Aorta (tissue), 5 donors: ENCODE results near the gene IL22. TPM values are rescaled to one million over a fixed set of nuclear protein-coding genes. Genes with fewer than 3 reads are reported as not detected.

Source experiments
- ATAC-seq: fragments of 200-7000 bp; cut with Tn5 transposase; one replicate; pipeline ENCODE4 v1.9.1; 2022; ENCODE audit warnings: moderate library complexity; ENCODE audit not compliant: low FRiP score
- DNase-seq, 2 donors: peaks; one replicate each; pipeline ENCODE4 v3.0.0-alpha.2; 2020
- H3K27ac ChIP-seq, 2 donors: one replicate each; pipeline ENCODE4 v1.5.1; 2013; ENCODE audit warnings: low read length in 2 of 2, mild to moderate bottlenecking in 2 of 2, moderate library complexity in 2 of 2, control low read depth in 1 of 2, inconsistent platforms in 1 of 2, low read depth in 1 of 2
- H3K27me3 ChIP-seq, 2 donors: one replicate each; pipeline ENCODE4 v1.6.1; 2013; ENCODE audit warnings: control low read depth in 1 of 2, low read length in 1 of 2, mild to moderate bottlenecking in 1 of 2, moderate library complexity in 1 of 2; ENCODE audit not compliant: insufficient read depth in 2 of 2, control insufficient read depth in 1 of 2
- H3K36me3 ChIP-seq, 2 donors: one replicate each; pipeline ENCODE4 v1.6.1; 2013; ENCODE audit warnings: control low read depth in 1 of 2, low read length in 1 of 2, mild to moderate bottlenecking in 1 of 2; ENCODE audit not compliant: insufficient read depth in 2 of 2, control insufficient read depth in 1 of 2
- H3K4me1 ChIP-seq, 2 donors: one replicate each; pipeline ENCODE4 v1.6.1; 2013; ENCODE audit warnings: low read length in 2 of 2, control low read depth in 1 of 2, mild to moderate bottlenecking in 1 of 2, moderate library complexity in 1 of 2; ENCODE audit not compliant: insufficient read depth in 2 of 2, control insufficient read depth in 1 of 2
- H3K4me3 ChIP-seq, 2 donors: one replicate each; pipeline ENCODE4 v1.5.1; 2013; ENCODE audit warnings: low read length in 2 of 2, control low read depth in 1 of 2, mild to moderate bottlenecking in 1 of 2
- H3K9me3 ChIP-seq: one replicate; pipeline ENCODE4 v1.6.1; 2013; ENCODE audit warnings: mild to moderate bottlenecking, low read length; ENCODE audit not compliant: control insufficient read depth
- WGBS, 2 donors: extraction: QIAGEN DNeasy Blood & Tissue Kit; methylation state at CpG; one replicate each; pipeline ENCODE4 v1.1.7; 2013; 5-methylcytosine and 5-hydroxymethylcytosine counted together
- intact Hi-C, 2 donors: fragments of 100-400 bp; cut with DNase I; formaldehyde crosslinking; loops; one replicate each; pipeline versions ENCODE4 v1.14.2 to v1.15.0; 2022
- polyA plus RNA-seq, 2 donors: library from polyadenylated mRNA; stranded (reverse); fragments of 200-250 nt; gene quantifications; one replicate each; pipeline ENCODE4 v1.2.3, GENCODE V29; 2013
- total RNA-seq, 2 donors: library from RNA; stranded (reverse); fragmentation: NEBNext Ultra II Directional; extraction: Animal tissue kit (Norgen Biotek cat#: 25700); gene quantifications; one replicate each; pipeline ENCODE4 v1.2.1, GENCODE V29; 2021
- donor health status: healthy with polysubstance abuse.
- donor health status: Bipolar disorder and iron deficiency.
- donor health status: DM: no; HTN: no; CAD: no.
- donor health status: DM: no; HTN: no; CAD: no.
- donor health status: DM: yes; HTN: yes; CAD: no.

The IL22 gene
- total and polyA plus RNA-seq, 4 donors, result not detected

DNA sequence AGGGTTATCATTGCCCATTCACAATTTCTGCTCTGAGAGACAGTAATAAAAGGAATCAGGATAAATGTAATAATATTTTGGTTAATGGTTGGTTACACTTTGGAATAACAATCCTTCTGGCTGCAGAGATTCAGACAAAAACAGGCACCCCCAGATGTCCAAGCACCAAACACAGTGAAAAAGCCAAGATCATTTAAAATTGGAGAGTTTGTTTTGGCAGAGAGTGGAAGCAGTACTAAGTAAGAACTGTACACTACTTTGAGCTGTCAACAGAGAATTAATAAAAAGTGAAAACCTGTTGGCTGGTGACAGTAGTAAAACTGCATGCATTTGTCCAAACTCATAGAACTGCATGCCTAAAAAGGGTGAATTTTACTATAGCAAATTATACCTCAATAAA lies 15.6 kb upstream of the IL22 start:
- no peaks in the 10 kb centered on the region for H3K36me3 ChIP-seq
- H3K9me3 ChIP-seq, result no peaks in the 10 kb centered on the region
- intact Hi-C loops, result no loop called here
- H3K27ac ChIP-seq, result no peak overlapping the region
- DNase-seq (no peak), ATAC-seq (no peak)
- no peaks in the 10 kb centered on the region for H3K27me3 ChIP-seq
- H3K4me3 ChIP-seq, result no peak overlapping the region
- no peaks in the 10 kb centered on the region for H3K4me1 ChIP-seq

DNA sequence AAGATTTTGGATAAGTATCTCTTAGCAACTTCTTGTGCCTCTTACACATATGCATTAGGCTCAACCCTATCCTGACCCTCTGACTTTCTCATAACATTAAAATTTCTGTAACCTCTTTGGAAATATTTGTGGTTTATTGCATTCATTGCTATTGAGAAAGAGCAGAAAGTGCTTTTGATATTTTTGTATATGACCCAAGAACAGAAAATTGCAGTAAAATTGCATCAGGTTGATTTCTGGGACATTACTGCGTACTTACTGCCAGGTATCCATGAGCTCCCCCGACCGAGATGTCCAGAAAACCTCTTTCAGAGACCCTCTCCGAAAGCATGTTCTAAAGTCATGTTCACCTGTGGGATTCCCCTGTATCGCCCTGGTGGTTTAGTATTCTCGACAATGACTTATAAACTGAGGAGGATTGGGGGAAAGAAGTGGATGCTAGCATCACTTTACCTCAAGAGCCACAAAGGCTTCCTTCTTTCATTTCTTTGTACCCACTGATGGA lies 14.5 kb upstream of the IL22 start:
- H3K4me3 ChIP-seq, result no peak overlapping the region
- no peaks in the 10 kb centered on the region for H3K9me3 ChIP-seq
- H3K36me3 ChIP-seq, result no peaks in the 10 kb centered on the region
- no peak overlapping the region for H3K27ac ChIP-seq
- H3K27me3 ChIP-seq, result no peaks in the 10 kb centered on the region
- WGBS, 2 donors, result 85 to 89% methylated on average over 6 of the region's 6 CpGs
- DNase-seq (no peak), ATAC-seq (no peak)
- no peaks in the 10 kb centered on the region for H3K4me1 ChIP-seq
- intact Hi-C loops, result no loop called here

DNA sequence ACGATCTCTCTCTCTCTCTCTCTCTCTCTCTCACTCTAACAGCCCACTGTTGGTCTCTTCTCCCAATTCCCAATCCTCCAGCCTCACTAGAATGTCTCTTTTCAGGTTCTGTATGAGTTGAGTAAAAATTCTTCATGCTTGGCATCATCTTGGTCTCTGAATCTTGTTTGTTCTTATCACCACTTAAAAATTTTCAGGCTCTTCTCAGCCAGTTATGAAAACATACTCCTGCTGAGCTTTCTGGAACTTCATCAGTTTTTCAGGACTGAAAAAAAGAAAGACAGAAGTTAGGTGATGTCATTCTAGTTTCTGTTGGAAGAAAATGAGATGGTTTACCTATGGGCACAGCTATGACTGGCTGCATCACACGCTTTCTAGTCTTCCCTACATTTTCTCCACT lies 11.5 kb upstream of the IL22 start:
- Histone ChIP-seq H3K36me3 (no peaks in the 10 kb centered on the region), H3K4me3 (no peak overlapping the region), H3K4me1 (no peaks in the 10 kb centered on the region), H3K27ac (no peak overlapping the region), H3K9me3 (no peaks in the 10 kb centered on the region), H3K27me3 (no peaks in the 10 kb centered on the region)
- intact Hi-C loops, result no loop called here
- no peak for DNase-seq
- no peak for ATAC-seq
- WGBS, 2 donors, result 68 to 78% methylated on average over 2 of the region's 2 CpGs

DNA sequence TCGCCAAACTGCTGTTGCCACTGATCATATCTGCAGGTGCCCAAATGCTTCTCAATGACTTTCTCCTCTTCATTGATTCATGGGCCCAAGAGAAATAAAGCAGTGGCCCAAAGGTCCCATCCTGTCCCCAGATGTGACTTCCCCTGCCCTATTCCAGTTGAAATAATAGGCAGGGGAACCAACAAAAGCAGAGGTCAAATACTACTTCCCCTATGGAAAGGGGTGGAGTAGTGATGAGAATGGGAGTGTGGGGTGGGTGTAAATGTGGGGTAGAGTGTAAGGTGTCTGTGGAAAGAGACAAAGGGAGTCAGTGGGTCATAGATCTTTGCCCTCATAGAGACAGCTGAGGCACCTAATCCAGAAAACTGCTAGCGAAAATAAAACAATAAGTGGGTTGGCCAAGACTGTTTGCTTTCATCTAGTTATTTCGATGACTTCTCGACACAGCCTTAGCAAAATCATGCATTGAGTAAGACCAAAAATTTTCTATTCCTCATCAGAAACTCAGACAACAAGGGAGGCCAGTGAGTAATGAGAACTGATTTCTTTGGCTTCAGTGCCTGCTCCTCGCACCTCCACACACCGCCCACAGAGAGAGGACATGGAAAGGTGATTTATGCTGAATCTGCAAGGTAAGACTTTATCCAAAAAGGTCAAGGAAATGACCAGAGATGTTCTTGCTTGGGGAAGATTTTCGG lies 10.9 kb upstream of the IL22 start:
- Histone ChIP-seq H3K9me3 (no peaks in the 10 kb centered on the region), H3K4me1 (no peaks in the 10 kb centered on the region), H3K36me3 (no peaks in the 10 kb centered on the region), H3K27ac (no peak overlapping the region), H3K4me3 (no peak overlapping the region), H3K27me3 (no peaks in the 10 kb centered on the region)
- no peak for ATAC-seq
- intact Hi-C loops, result no loop called here
- WGBS, 2 donors, result 89 to 93% methylated on average over 7 of the region's 7 CpGs
- DNase-seq, result no peak

DNA sequence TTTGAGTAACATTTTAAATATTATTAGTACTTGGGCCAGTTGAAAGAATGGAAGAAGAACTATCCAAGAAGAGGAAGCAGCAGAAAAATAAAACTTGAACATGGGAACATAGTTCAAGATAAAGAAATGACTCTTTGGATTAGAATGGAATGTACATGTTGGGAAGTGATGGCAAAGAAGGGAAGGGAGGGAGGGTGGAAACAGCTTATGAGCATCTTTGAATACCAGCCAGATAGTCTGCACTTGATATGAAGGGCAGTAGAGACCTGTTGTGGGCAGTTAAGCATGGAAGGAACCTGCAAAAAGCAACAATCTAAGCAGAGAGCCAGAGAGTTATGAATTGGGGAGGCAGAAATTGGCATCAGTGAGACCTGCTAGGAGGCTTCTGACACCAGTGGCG lies 10.0 kb upstream of the IL22 start:
- ATAC-seq (no peak), DNase-seq (no peak)
- Histone ChIP-seq H3K9me3 (no peaks in the 10 kb centered on the region), H3K27me3 (no peaks in the 10 kb centered on the region), H3K27ac (no peak overlapping the region), H3K36me3 (no peaks in the 10 kb centered on the region), H3K4me3 (no peak overlapping the region), H3K4me1 (no peaks in the 10 kb centered on the region)
- intact Hi-C loops, result no loop called here
- 17 to 36% methylated on average over 1 of the region's 1 CpG for WGBS, 2 donors

DNA sequence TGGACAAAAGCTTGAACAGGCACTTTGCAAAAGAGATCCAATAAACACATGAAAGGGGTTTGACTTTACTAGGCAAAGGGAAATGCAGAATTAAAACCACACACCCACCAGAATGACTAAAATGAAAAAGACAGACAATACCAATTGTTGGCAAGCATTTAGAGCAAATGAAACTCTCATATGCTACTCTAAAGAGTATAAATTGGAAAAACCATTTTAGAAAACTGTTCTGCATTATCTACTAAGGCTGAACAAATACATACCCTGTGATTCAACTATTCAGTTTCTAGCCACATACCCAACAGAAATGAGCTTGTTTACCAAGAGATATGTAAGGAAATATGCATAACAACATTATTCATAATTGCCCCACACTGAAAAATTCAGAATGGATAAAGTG lies 8.5 kb upstream of the IL22 start:
- intact Hi-C loops, result no loop called here
- no peaks in the 10 kb centered on the region for H3K9me3 ChIP-seq
- no peaks in the 10 kb centered on the region for H3K36me3 ChIP-seq
- no peak overlapping the region for H3K4me3 ChIP-seq
- no peak overlapping the region for H3K27ac ChIP-seq
- DNase-seq, result no peak
- no peaks in the 10 kb centered on the region for H3K27me3 ChIP-seq
- no peaks in the 10 kb centered on the region for H3K4me1 ChIP-seq
- no peak for ATAC-seq

DNA sequence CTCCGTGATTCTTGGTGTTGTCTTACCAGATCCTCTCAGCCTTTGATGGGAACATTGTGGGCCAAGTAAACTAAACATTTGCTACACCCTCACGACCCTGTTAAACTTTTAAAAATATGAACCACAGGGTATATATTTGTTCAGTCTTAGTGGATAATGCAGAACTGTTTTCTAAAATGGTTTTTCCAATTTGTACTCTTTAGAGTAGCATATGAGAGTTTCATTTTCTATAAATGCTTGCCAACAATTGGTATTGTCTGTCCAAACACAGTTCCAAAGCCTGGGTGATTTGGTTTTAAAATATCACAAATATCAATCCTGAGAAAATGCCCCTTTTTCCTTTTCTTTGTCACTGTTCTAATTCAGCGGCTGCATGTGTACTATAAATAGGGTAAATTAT lies 6.7 kb upstream of the IL22 start:
- WGBS, 2 donors, result 69 to 70% methylated on average over 3 of the region's 3 CpGs
- H3K36me3 ChIP-seq, result no peaks in the 10 kb centered on the region
- no peaks in the 10 kb centered on the region for H3K9me3 ChIP-seq

DNA sequence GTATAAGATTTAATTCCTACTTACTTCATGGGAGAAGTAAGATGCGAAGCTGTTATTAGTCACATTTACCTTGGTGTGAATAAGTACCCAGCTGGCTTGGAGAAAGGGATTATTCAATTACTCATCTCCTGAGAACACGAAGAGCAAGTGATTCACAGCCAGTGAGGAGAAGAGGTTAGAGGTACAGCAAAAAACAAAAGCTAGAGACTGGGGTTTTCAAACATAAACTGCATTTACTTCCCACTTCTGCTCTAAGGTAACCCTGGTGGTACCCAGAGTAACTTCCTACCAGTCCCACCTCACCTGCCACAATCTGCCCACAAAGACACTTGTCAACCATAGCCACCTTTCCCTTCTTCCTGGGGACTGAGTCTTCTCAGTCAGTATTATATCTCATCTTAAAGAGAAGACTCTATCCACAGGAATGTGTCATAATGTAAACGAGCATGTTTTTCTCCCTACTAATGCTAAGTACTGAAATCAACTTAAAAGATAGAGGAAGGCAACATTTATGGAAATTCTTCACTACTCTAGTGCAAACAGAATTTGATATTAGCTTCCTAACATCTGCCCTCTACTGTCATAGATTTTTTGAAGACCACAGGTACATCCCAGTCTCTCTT lies 6.0 kb upstream of the IL22 start:
- Histone ChIP-seq H3K27me3 (no peaks in the 10 kb centered on the region), H3K4me3 (no peak overlapping the region), H3K27ac (no peak overlapping the region), H3K9me3 (no peaks in the 10 kb centered on the region), H3K4me1 (no peaks in the 10 kb centered on the region), H3K36me3 (no peaks in the 10 kb centered on the region)
- intact Hi-C loops, result no loop called here
- ATAC-seq, result no peak
- WGBS, 2 donors, result 87 to 88% methylated on average over 3 of the region's 3 CpGs
- DNase-seq, result no peak

More for the DNA sequence above, 6.7 kb upstream of the IL22 start:
- Histone ChIP-seq H3K4me3 (no peak overlapping the region), H3K27ac (no peak overlapping the region), H3K27me3 (no peaks in the 10 kb centered on the region), H3K4me1 (no peaks in the 10 kb centered on the region)
- ATAC-seq (no peak), DNase-seq (no peak)
- intact Hi-C loops, result no loop called here

DNA sequence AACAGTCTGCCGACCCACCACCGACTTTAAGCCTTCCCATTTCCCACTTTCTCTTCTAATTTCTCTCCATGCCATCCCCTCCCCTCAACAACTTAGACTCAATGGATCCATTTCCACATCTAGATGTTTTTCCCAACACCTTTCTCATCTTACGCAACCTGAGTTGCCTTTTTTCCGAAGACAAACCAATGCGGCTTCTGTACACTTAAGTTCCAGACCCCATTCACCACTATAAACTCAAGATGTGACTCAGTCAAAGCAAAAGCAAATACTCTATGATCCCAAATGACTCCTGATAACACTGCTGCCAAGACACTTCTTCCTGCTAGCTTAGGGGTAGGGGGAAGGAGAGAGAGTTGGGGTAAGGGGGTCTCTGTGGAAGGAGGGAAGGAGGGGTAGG lies 1.3 kb downstream of the IL22 start:
- H3K27me3 ChIP-seq, result no peaks in the 10 kb centered on the region
- WGBS, 2 donors, result 92 to 95% methylated on average over 5 of the region's 5 CpGs
- H3K9me3 ChIP-seq, result no peaks in the 10 kb centered on the region
- ATAC-seq (no peak), DNase-seq (no peak)
- H3K4me3 ChIP-seq, result no peak overlapping the region
- H3K27ac ChIP-seq, result no peak overlapping the region
- H3K4me1 ChIP-seq, result no peaks in the 10 kb centered on the region
- intact Hi-C loops, result no loop called here
- H3K36me3 ChIP-seq, result no peaks in the 10 kb centered on the region
